SKM-1 treated with dmso at 0.1 percent for 144 hours (cell line): Measurements from ENCODE around the gene IPO13.
A peak's percentile ranks its signal among the peaks of the same experiment; 100 is the strongest.

ENCODE experiments used
- DNase-seq: peaks from one replicate; lab custom pipeline; 2025; ENCODE audit not compliant: unreplicated experiment; lab: John Stamatoyannopoulos, UW

IPO13 gene, protein sequence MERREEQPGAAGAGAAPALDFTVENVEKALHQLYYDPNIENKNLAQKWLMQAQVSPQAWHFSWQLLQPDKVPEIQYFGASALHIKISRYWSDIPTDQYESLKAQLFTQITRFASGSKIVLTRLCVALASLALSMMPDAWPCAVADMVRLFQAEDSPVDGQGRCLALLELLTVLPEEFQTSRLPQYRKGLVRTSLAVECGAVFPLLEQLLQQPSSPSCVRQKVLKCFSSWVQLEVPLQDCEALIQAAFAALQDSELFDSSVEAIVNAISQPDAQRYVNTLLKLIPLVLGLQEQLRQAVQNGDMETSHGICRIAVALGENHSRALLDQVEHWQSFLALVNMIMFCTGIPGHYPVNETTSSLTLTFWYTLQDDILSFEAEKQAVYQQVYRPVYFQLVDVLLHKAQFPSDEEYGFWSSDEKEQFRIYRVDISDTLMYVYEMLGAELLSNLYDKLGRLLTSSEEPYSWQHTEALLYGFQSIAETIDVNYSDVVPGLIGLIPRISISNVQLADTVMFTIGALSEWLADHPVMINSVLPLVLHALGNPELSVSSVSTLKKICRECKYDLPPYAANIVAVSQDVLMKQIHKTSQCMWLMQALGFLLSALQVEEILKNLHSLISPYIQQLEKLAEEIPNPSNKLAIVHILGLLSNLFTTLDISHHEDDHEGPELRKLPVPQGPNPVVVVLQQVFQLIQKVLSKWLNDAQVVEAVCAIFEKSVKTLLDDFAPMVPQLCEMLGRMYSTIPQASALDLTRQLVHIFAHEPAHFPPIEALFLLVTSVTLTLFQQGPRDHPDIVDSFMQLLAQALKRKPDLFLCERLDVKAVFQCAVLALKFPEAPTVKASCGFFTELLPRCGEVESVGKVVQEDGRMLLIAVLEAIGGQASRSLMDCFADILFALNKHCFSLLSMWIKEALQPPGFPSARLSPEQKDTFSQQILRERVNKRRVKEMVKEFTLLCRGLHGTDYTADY

DNA sequence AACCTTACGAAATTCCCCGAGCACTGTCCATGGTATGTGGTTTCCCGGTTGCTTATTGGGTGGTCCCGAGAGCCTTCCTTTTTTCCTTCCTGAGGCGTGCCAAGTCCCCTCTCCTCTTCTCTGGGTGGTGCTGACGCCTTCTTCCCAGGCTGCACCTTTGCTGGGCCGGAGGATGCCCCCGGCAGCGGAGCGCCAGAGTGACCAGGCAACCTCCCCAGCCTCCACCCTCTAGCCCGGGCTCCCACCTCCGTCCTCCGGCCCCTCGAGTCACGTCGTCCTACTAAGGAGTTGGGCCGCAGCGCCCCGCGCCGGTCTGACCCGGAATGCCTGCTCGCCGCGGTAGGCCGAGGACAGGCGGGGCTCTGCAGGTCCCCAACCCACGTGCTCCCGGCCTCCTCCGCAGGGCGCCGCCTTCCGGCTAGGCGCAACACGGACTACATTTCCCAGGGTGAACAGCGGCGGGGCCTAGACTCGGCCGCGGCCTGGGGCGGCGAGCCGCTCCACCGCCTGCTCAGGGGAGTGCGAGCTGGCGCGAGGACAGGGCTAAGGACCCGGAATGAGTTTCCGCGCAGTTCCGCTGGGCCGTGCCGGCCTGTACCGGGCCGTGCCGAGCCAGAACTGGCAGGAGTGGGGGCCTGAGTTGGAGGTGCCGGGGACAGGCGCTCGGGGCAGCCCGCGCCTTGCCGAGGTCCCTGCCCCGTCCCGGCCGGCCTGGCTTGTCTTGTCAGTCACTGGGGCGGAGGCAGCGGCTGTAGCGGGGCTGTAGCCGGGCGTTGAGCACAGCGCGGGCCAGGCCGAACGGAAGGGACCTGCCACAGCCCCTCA lies at the start of gene IPO13:
TSS of gene IPO13 (plus strand) at position 715 of the 825 bp plus-strand sequence. CDS start 651 bp downstream, outside the sequence.
- peak; percentile 93 for DNase-seq

DNA sequence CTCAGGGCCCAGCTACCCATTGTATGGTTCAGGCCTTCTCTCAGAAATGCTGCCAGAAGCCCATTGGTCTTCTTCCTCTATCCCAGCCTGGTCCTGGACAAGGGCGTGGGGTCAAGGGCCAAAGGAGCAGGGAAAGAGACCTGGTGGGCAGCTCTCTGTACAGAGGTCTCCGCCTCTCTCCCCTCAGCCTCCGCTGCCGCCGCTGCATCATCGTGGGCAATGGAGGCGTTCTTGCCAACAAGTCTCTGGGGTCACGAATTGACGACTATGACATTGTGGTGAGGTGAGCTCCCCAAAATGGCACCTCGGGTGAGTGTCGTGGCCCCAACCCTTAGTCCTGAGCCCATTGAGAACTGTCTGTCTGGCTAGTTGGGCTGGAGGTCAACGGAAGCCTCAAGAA lies 47.8 kb upstream of the IPO13 start:
- DNase-seq: no peak

DNA sequence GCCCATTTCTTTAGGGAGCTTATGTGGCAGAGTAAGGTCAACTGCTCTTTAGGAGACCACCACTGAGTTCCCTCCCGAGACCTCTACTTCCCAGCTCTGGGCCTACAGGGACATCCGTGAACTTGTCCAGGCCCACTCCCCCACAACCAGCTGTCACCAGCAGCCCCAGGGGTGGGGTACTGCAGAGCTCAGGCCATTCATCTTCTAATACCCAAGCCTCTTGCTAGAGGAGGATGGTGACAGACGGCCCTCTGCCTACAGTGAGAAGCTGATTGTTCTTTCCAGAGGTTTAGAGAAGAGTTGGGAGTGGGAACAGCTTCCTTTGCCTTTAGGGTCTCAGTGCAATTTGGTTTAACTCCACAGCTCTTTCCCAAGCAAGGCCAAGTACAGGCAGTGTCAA lies 46.4 kb upstream of the IPO13 start:
- DNase-seq: no peak

DNA sequence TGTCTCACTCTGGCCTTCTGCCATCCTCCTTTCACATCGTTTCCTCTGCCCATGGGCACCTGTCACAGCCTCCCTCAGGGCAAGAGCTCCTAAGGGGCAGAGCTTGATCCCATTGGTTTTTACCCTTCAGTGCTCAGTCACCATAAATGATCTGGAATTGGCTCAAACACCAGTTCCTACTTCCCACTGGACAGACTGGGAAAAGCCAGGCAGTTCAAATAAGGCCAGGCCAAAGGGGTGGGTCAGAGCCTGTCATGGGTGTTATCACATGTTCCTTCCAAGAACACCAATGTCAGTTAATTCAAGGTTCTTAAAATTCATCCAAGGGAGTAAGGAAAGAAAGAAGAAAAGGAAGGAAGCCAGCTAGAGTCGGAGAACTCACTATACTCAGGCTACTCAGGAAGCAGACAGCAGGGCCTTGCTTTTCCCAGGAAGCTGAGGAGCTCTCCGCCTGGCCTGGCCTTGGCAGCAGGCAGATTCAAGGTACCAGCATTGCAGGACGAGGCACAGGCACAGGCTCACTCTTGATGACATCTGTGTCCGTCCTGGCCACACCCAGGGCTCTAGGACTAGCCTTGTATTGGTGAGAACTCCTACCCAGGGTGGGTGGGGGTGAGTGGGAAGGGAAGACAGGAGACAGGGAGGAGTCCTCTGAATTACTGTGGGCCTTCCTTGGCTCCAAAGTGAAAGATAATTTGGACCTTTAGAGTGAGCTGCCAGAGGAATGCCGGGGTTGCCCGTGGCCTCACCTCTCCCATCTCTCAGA lies 45.4 kb upstream of the IPO13 start:
- DNase-seq: no peak

DNA sequence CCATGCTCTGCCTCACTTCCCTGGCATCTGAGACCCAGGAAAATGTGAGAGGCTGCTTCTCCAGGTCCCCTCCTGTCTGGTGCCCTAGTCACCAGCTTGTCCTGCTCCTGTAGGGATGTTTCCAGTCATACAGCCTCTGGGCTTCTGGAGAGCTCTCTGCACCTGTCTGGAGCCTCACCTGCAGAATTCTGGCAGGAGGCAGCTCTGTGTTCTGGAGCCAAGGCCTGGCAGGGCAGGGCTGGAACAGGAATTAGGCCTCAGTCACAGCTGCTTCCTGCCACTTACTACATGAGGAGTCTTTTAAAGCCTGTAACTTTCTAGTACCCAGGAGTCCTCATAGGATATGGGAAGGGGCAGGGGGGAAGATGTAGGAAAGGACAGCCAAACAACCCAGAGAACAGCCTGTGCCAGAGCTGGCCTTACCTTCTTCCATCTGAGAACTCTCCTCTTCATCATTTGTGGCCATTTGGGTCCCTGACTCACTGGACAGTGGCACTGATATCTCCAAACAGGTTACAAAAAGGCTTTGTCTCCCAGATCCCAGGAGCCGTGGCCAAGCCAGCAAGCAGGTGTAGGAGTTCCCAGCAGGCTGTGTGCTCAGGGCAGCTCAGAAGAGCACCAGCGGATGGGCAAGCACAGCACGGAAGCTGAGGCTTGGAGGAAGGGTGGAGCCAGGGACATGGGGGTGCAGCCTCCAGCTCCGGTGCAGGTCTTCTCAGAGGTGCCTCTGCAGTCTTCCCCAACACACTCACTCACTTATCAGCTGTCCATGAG lies 44.5 kb upstream of the IPO13 start:
- DNase-seq: no peak

DNA sequence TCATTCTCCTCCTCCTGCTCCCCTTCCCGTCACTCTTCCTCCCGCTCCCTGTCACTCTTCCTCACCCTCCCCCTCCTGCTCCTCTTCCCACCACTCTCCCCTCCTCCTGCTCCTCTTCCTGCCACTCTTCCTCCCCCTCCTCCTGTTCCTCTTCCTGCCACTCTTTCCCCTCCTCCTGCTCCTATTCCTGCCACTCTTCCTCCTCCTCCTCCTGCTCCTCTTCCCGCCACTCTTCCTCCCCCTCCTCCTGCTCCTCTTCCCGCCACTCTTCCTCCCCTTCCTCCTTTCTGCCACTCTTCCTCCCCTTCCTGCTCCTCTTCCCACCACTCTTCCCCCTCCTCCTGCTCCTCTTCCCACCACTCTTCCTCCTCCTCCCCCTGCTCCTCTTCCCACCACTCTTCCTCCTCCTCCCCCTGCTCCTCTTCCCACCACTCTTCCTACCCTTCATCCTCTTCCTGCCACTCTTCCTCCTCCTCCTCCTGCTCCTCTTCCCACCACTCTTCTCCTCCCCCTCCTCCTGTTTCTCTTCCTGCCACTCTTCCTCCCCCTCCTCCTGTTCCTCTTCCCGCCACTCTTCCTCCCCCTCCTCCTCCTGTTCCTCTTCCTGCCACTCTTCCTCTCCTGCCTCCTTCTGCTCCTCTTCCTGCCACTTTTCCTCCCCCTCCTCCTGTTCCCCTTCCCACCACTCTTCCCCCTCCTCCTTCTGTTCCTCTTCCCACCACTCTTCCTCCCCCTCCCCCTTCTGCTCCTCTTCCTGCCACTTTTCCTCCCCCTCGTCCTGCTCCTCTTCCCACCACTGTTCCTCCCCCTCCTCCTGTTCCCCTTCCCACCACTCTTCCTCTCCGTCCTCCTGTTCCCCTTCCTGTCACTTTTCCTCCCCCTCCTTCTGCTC lies 41.8 kb upstream of the IPO13 start:
- DNase-seq: no peak

DNA sequence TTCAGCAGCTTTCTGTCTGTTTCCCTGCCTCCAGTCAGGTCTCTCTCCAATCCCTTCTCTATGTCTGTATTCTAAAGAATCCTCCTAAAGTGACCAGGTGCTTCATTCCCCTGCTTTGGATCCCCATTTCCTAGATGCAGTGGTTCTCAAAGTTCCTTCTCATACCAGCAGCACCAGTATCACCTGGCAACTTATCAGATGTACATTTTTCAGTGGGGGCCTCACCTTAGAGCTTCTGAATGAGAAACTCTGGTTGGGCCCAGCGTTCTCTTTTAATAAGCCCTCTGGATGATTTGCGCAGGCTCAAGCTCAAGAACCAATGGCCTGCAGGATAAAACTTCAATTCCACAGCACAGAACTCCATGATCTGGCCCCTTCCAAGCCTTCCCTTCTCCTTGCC lies 38.5 kb upstream of the IPO13 start:
- DNase-seq: no peak

DNA sequence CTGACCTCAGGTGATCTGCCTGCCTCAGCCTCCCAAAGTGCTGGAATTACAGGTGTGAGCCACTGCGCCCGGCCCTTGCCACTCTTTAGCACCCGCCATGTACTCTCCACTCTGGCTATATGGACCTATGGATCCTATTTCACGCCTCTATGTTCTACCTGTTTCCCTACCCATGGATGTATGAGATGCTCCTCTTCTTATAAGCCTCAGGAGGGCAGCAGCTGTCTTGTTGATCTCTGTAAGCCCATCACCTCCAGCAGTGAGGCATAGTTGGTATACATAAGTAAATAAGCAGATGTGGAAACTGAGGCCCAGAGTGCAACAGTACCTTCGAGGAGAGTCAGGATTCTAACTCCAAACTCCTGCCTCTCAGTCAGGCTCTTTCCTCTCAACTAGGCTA lies 37.9 kb upstream of the IPO13 start:
- DNase-seq: no peak

DNA sequence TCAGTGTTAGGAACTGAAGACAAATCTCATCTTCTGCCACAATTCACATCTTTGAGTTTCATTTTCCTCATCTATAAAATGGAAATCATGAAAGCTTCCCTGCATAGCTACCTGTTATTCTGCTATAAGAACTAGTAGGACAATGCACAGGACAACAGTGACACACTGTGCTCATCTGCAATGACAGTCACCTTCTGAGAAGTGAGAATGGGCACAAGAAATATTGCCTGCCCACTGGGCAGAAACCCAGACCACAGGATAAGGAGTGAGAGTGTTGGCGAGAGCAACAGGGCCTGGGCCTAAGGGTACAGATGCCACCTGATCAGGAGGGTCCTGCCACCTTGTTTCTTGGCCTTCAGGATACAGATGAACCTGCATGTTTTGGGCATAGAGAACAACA lies 36.4 kb upstream of the IPO13 start:
- DNase-seq: no peak

DNA sequence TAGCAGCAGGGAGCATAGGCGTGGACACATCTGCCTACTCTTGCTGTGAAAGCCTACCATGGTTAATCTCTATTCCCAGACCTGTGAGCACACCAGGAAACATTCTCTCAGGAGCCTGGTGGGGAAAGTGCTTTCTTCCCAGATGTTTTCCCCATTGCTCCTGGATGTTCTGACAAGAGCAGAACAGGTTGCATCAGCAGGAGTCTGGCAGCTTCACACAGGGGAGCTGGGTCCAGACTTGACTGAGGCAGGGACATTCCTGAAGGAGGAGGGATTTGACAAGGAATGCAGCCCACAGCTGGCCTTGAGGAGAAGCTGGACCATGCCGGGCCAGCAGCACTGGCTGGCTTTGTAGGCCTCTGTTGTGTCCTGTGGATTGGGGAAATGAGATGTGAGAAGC lies 34.1 kb upstream of the IPO13 start:
- no peak for DNase-seq

DNA sequence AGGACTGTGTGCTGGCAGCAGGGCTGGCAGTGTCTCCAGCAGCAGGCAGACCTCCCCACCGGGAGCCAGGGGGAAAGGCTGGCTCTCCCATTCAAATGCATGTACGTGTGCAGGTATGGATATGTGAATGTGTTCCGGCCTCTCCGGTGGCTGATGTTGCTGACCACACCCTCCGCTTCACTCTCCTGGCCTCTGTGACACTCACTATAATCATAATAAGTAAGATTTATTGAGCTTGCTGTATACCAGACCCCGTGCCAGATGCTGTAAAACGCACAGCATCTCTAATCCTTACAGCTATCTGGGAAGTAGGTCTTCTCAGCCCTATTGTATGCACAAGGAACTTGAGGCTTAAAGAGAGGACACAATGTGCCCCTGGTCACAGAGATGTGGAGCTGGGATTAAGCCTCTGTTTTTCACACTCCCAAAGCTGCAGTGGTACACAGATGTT lies 33.7 kb upstream of the IPO13 start:
- no peak for DNase-seq

DNA sequence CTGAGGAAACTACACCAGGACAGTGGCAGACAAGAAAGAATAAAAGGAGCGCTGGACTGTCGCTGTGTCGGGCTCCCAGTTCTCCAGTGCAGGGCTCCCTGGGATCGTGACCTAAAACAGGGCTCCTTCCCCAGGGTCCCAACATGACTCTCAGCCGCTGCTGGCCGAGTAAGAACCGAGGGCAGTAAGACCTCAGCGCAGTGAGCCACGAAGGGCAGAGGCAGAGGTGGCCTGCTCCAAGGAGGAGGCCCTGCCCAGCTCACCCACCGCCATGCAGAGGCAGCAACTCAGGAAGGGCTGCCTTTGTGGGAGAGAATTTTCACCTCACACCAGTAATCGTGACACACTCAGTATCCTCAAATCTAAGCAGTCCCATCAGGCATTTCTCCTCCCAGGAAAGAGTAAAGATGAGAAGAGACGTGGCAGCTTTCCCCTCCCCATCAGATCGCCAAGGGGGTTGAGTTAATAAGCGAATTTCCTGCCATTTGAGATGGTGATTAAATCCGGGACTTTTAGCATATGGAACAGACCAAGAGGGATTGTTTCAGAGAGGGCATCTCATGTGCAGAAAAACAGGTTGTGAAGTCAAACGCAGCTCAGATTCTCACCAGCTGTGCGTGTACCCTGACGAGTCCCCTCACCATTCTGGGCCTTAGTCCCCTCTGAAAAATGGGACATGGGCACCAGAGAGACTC lies 32.9 kb upstream of the IPO13 start:
- no peak for DNase-seq

DNA sequence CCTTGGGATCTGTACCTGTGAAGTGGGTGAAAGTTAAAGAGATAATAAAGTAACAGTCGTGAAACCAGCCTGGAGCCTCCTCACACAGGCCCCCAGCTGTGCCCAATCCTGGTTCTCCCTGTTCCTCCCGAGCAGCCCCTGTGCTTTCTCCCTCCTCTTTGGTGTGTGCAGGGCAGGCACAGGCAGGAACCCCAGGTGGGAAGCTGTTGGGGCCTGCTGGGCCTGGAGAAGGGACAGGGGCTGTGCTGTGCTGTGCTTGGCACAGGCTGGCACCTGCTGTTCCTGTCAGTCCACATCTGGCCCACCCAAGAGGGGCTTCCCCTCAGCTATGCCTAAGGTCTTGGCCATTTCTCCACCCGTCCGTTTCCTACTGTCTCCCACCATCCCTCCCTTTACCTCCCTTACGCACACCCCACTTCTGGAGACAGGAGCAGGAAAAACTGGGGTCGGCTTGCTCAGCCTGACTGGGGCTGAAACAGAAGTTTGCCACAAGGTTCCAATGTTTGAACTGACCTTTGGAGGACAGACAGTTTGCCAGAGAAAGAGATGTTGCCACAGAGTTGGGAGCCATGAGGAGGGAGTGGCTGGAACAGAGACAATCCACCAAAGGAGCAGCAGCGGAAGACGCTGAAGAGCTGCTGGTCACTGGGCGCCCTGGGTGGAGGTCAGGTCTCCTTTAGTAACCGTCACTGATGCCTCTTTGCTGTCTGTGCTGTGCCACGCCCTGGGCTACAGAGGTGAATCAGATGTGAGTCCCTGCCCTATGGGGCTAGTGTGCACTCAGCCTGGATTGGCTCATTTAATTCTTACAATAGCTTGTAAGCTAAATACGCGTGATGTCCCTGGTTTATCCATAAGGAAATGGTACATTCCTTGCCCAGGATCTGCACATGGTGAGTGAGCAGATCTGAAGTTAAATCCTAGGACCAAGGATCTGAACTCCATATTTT lies 31.9 kb upstream of the IPO13 start:
- DNase-seq: no peak

DNA sequence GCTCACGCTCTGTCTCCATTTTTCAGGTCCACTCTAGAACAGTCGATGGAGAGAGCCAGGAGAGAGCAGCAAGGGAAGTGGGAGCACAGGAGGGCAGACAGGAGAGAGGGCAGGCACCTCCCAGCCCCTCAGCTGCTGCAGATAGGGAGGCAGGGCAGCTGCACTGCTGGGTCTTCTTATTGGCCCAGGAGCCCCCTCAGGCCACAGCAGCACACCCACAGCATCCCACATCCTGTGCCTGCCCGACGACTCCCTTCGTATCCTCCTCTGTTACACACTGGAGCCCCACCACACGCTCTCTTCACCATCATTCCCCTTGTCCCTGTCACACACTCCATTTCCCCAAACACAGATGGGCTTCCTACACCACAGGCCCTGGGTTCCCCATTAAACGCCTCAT lies 26.8 kb upstream of the IPO13 start:
- DNase-seq: no peak

DNA sequence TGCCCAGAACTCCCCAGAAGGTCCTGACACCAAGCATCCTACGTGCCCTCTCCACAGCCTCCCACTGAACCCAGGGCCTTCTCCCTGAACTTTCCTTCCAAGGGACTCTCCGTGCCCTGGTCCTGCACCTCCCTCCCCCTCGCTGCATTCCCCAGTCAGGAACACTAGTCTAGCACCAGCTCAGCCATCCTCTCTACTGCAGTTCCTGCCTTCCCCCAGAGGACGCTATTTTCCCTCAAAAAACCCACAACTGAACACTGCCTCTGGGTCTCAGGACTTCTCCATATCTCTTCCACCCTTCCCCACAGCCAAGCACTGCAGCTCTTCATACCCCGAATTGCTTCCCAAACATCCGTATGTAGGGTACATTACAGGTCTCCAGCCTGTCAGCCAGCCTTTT lies 25.7 kb upstream of the IPO13 start:
- no peak for DNase-seq

DNA sequence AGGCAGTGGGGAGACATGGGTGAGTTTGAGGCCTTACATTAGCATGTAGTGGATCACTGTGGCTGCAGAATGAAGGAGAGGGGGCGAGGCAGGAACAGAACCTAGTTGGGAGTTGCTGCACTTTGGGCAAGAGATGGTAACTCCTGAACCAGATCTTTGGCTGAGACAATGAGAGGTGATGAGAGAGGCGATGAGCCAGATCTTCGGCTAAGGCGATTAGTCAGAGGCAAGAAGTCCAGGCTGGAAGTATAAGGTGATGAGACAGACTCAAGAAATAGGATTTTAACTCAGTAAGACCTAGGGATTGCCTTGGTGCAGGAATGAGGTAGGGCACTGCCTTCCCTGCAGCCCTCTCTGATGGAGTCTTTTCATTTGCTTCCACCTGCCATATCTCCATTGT lies 22.2 kb upstream of the IPO13 start:
- no peak for DNase-seq

DNA sequence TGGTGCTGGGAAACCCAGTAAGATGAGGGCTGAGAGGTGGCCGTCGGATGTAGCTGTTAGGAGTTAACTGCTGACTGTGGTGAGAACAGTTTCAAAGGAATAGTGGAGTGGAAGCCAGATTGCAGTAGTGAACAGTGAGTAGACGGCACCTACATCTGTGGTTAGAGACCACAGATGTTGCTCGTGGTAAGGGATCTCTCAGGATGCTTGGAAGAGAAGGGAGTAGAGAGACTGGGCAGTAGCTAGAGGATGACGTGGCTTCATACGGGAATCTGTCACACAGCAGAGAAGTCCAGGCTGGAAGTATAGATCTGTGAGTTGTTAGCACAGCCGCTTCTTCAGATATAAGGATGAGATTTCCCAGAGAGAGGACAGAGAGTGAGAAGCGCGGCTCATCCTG lies 20.9 kb upstream of the IPO13 start:
- no peak for DNase-seq
